GM12878 (cell line): ENCODE data around the gene PCDHGC5.

ENCODE experiments used
- CTCF ChIP-seq, 3 experiments: IDR thresholded peaks in 2 of 3; conservative IDR thresholded peaks in 1 of 3; 2 replicates each; pipeline ENCODE4 v1.5.1; 2011; ENCODE audit warnings: low read depth in 3 of 3, low read length in 3 of 3, mild to moderate bottlenecking in 3 of 3, control low read depth in 2 of 3, moderate library complexity in 2 of 3, inconsistent platforms in 1 of 3, mixed read lengths in 1 of 3; ENCODE audit not compliant: control insufficient read depth in 2 of 3, insufficient read depth in 1 of 3; ENCODE audit errors: extremely low read depth in 1 of 3
- EP300 ChIP-seq, 2 experiments: fragments of 150-350 bp in 1 of 2; IDR thresholded peaks; 2 replicates each; pipeline ENCODE4 v1.6.1; 2011 to 2012; ENCODE audit warnings: low read depth in 2 of 2, low read length in 2 of 2, borderline replicate concordance in 1 of 2, improper control_type of control experiment in 1 of 2, inconsistent platforms in 1 of 2; ENCODE audit not compliant: control insufficient read depth in 1 of 2
- NFYB ChIP-seq: IDR thresholded peaks from 2 replicates; pipeline ENCODE4 v1.6.1; 2011; ENCODE audit warnings: low read depth, mild to moderate bottlenecking, low read length, improper control_type of control experiment, moderate library complexity; ENCODE audit not compliant: insufficient read depth
- POLR2AphosphoS5 ChIP-seq: IDR thresholded peaks from 2 replicates; pipeline ENCODE4 v1.6.1; 2011; ENCODE audit warnings: mild to moderate bottlenecking, low read length, inconsistent platforms
- TF ChIP-seq, protein P1 (sequence below): IDR thresholded peaks from 2 replicates; pipeline ENCODE4 v1.6.1; 2011; ENCODE audit warnings: mild to moderate bottlenecking, low read depth, low read length, moderate library complexity; ENCODE audit not compliant: insufficient replicate concordance

GRCh38 chr5:141485321-141486055, 3.4 kb upstream of the PCDHGC5 start:
- TF ChIP-seq CTCF (IDR thresholded peaks at IDR 0.05 in 2 of 3, conservative IDR thresholded peaks at IDR 0.05 in 1 of 3; ENCODE audit: control insufficient read depth in 2 of 3, extremely low read depth in 1 of 3, insufficient read depth in 1 of 3, low read depth in 3 of 3, low read length in 3 of 3), result no peak
- TF ChIP-seq EP300 (IDR thresholded peaks at IDR 0.05; ENCODE audit: borderline replicate concordance in 1 of 2, control insufficient read depth in 1 of 2, low read depth in 2 of 2, low read length in 2 of 2), result no peak
- no peak for TF ChIP-seq POLR2AphosphoS5
- TF ChIP-seq, protein P1, sequence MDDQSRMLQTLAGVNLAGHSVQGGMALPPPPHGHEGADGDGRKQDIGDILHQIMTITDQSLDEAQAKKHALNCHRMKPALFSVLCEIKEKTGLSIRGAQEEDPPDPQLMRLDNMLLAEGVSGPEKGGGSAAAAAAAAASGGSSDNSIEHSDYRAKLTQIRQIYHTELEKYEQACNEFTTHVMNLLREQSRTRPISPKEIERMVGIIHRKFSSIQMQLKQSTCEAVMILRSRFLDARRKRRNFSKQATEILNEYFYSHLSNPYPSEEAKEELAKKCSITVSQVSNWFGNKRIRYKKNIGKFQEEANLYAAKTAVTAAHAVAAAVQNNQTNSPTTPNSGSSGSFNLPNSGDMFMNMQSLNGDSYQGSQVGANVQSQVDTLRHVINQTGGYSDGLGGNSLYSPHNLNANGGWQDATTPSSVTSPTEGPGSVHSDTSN, result no peak
- TF ChIP-seq NFYB, result no peak
